Cerebellar cortex (tissue), 1 donor: ENCODE results near the gene SMIM33.
"Not testable (repeated sequence)": the region's sequence is repeated elsewhere in the genome, so short reads cannot be mapped to it uniquely, and the experiment has no call there.

Source experiments
- DNase-seq: peaks from one replicate; pipeline ENCODE4 v3.0.0-alpha.2; 2015; ENCODE audit warnings: low spot score

The SMIM33 gene

DNA sequence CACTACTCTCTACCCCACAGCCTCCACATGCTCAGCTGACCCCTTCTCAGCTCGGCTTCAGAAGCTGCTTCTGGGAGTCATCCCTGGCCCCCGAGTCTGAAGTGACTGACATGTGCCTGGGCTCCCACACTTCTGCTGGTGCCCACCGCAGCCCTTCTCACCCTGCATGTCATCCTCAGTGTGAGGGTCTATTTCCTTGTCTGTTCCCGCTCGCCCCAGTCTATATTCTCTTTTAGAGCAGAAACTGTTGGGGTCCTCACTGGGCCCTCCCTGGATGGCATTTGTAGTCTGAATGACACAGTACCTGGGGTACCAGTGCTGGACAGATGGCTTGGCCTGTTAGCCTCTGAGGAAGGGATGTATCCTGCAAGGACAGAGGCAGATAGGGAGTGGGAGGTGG is 13.6 kb upstream of the SMIM33 start:
- no peak for DNase-seq

DNA sequence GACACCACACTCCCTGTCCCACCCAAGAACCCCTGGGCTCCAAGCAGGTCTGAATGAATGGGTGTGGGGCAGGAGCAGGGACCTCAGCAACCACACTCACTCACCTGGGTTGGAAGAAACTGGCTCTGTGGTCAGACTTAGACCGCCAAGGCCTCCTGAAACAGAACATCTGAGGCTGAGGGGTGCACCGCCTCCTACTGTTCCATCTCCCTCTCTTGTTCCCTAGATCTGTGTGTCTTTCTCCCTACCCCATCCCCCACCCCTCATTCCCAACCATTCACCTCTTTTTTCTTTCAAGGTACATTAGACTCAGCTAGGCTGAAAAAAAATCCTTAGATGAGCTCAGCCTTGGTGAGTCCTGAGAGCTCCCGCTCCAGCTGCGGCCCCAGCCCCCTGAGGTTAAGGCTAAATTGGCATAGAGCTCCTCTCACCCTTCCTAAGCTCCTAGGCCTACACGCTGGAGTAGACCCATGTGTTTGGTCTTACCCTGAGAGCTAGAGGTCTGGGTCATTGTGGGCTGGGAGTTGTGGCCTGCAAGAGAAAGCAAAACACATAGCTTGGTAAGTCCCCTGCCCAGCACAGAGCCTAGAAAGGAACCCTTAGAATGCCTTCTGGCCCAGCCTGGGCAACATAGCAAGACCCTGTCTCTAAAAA is 13.0 kb upstream of the SMIM33 start:
- no peak for DNase-seq

DNA sequence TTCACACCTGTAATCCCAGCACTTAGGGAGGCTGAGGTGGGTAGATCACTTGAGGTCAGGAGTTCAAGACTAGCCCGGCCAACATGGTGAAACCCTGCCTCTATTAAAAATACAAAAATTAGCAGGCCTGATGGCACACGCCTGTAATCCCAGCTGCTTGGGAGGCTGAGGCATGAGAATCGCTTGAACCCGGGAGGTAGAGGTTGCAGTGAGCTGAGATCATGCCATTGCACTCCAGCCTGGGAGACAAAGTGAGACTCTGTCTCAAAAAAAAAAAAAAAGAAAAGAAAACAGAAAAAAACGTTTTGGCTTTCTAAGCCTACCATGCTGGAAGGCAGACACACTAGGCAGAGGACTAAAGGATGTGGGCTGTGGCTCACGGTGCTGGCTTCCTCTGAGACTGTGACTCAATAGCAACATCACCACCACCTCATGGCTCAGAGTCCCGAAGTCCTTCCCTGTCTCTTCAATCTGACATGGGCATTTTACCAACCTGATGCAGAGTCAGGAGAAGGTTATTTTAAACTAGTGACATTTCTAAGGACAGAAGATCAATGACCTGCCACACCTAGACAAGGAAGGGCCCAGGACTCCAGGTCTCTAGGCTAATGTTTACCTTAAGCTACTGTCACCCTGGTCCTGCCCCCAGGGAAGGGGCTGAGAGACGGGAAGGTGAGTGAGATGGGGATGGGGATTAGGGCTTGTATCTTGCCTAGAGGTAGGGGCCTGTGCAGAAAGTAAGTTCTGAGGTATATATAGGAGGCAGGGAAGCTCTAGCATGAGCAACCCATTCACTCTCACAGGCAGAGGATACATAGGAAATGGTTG is 12.0 kb upstream of the SMIM33 start:
- DNase-seq: no peak

DNA sequence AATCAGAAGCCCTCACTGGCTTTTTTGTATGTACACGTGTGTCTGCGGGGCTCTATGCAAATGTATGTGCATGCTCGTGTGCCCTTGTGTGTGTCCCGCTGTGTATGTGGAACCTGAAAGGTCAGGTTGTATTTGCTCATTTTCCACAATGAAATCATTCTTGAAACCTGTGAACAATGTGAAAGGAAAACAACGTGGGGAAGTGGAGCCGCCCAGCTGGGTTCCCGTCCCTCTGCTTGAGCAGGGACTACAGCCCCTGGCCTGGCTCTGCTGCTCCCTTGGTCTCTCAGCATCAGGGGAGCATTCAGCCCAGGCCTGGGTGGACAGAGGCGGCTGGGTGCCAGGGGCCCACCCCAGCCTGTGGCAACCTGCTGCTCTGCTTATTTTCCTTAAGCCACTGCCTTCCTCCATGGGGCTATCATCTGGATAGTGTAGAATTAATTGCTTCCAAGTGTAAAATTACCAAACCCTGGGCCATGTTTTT is 11.3 kb upstream of the SMIM33 start:
- no peak for DNase-seq

DNA sequence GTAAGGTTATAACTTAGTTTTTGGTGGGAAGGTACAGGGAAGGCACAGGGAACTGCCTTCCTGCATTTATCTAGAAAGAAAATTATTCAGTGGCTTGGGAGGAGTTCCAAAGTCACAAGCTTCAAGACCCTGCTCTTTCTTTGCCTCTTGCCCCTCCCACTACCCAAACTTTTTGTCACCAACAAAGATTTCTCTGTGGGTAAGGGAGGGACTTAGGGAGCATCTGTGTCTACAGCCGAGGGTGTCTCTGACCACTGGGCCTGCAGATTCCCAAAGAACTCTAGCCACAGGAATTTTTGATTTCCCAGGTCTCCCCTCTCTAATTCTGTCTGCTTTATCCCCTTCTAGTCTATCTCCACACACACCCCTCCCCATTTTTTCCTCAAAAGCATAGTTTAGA is 10.3 kb upstream of the SMIM33 start:
- DNase-seq: no peak

DNA sequence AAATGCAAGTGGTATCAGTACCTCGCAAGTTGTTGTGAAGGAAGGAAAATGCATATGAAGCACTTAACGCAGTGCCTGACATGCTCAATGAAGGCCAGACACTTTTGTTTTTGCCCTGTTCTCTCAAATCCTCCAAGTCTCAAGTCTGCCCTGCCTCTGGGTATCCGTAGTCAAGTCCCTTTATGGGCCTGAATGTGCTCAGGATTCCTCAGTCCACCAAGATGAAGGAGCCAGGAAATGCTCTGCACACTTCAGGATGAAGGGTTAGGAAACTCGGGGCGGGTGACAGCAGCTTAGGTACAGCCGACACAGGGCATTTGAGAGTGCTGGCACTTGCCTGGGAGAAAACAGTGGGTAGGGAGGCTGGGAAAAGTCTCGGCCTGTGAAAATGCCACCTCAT is 9.6 kb upstream of the SMIM33 start:
- no peak for DNase-seq

DNA sequence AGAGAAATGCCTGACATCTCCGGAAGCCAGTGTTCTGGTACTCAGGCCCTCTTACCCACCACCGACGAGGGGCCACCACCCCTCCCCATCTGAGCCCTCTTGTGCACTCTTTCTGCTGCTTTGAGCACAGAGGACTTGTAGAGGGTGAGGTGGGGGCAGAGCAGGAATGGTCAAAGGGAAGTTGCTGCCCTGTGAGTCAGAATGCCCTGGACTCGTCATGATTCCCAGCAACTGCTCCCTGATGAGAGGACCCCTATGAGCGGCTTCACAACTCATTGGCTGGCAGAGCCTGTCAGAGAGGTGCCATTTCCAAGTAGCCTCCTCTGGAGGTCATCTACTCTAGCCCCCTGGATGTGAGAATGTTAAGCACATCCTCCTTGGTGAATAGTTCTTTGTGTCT is 9.1 kb upstream of the SMIM33 start:
- DNase-seq: no peak

DNA sequence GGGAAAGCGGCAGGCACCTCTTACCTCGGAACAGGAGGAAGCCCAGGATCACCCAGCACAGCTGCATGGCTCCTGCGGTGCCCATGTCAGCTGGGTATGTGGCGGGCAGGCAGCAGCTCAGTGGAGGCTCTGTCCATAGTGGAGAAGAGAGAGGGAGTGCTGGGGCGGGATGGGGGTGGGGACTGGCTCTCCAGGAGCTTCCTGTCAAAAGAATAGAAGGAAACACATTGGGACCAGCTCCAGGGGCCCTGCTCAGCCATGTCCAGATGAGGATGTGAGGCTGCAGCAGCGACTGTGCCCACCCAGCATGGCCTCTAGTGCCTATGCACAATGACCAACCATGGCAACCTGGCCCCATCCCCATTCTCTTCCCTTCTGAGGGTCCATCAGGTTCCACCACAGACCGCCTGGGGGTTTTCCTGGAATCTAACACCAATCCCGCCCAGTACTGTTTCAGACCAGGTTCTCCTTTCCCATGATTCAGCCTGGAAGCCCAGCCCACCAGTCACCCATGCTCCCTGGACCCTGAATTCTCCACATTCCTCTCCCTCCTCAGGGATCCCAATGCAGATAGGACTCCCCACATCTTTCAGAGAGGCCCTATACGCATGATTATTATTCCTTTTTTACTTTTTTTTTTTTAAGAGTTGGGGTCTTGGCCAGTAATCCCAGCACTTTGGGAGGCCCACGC is 8.1 kb upstream of the SMIM33 start, which contains the start of gene ECSCR:
Gene ECSCR, minus strand, starts transcription at position 158 of the 691 bp plus-strand sequence. Its CDS starts 73 bp downstream, at position 85.
- DNase-seq: no peak

DNA sequence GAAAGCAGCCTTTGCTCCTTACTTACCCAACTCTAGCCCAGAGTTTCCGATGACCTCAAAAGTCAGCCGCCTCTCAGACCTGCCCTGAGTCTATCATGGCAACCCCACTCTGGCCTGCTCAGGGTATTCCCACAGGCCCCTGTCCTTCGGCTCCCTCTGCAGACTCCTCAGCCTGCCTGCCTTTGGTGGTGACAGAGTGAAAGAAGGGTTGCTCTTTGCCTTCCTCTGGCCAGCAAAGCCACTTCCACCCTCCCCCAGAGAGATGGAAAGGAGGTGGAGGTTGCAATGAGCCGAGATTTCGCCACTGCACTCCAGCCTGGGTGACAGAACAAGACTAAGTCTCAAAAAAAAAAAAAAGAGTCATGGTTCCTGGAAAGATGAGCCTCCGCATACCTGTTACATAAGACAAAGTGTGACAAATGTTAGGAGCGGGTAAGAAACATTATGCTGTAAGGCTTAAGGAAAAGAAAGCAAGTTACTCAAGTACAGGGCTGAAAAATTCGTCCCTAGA is 2.3 kb upstream of the SMIM33 start:
- peak; percentile 25 for DNase-seq

DNA sequence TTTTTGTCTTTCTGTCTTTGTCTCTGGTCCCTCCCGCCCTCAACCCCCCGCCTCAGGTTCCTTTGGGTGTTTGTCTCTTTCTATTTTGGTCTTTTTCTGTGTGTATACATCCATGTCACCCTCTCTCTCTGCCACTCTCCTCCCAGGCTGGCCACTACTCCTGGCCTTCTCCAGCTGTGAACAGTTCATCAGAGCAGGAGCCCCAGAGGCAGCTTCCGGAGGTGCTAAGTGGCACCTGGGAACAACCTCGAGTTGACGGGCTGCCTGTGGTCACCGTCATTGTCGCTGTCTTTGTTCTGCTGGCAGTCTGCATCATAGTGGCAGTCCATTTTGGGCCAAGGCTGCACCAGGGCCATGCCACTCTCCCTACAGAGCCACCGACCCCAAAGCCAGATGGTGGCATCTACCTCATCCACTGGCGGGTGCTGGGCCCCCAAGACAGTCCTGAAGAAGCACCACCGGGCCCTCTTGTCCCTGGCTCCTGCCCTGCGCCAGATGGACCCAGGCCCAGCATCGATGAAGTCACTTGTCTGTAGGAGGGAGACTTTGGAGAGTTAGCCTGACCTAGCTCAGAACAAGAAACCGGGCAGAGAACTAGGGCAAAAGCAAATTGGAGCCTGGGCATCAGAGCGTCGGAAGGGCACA is 1.7 kb downstream of the SMIM33 start:
- DNase-seq: no peak

DNA sequence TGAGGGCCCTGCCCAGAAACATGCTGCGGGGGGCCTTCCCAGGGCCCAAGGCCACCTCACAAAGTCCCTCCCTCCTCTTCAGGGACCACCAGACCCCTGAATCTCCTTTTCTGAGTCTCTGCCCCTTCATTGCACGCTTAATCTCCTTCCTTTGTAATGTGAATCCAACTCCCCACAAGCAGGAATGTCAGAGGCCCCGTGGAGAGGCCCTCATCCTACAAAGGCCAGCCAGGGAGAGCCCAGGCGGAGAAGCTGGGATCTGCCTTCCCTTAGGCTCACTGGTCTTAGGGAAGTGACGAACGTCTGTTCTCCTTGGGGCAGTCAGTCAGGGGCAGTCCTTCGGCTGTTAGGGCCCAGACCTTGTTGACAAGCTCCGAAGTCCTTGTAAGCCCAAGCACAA is 2.3 kb downstream of the SMIM33 start:
- DNase-seq: no peak

DNA sequence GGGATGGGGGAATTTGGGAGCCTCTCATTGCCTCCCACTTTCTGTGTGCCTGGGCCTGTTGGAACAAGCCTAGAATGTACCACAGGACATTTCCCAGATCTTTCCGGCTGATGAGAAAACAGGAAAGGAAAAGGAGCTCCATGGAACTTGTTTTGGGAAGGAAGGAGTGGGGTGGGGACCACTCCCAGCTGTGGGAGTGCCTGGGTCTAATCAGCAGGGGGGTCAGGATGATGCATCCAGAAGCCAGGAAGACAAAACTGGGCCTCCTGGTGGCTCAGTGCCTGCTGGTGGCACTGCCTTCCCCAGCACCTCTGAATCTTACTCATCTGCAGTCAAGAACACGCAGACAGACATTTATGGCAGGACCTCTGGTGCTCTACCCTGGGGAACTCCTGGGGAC is 2.8 kb downstream of the SMIM33 start:
- DNase-seq: no peak

DNA sequence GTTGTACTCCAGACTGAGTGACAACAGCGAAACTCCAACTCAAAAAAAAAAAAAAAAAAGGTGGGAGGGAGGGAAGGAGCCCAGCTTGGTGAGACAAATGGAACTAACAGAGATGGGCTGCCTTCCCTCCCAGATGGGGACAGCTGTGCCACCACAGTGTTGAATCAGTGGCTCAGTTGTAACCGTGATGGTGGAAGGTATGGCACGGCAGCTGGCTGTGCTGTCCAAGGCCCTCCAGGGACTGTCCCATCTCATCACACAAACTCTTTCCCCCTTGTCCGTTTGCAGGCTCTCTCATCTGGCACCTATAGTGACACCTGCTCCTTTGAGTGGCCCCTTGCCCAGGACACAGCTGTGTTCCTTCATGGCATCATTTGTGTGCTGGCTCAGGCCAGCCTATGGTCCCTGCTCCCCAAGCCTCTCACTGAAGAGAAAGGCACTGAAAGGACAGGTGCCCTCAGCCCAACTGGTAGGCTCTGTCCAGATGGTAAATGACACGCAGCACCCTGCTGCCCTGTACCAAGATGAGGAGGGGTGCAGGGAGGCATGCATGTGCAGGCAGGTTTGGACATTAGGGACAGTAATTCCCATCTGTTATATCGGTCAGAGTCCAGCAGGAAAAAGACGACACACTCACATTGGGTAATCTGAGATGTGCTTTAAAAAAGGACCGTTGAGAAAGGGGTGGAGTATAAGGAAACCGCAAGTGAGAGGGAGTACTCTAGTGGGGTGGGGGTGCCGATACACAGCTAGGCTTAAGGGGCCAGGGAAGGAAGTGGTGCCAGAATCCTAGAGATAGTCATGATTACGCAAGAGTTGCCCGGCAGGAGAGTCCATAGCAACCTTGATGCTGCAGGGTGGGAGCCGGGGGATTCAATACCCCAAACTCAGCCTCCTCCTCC is 4.3 kb downstream of the SMIM33 start:
- DNase-seq: peak; percentile 44

DNA sequence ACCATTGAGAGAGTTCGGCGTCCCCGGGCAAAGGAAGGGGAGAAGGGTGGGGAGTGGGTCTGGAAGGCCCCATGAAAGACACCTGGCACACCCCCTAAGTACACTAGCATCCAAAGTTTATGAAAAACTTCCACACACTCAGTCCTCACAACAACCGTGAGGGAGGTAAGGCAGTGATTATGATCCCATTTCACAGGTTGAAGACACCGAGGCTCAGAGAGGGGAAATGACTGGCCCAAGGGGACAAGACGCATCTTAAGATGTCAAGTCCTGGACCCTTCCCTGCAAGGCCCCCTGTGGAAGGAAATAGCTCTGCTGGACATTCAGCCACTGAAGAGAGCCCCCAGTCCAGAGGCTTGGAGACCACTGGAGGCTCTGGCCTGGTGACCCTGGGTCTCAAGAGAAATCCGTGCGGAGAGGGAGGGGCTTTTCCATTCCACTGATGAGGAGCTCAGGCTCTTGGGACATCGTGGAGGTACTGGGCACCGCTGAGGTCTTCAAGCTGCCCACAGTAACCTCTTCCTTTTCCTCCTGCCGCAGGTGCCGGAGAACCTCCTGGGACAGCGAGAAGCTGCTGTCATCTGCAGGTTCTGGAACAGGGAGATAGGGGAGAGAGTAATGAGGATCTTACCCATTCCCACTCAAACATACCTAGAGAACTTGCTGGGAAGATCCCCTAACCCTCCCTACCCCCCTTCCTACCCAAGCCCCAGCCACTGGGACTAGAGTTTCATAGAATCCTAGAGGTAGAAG is 5.2 kb downstream of the SMIM33 start:
- DNase-seq: no peak

DNA sequence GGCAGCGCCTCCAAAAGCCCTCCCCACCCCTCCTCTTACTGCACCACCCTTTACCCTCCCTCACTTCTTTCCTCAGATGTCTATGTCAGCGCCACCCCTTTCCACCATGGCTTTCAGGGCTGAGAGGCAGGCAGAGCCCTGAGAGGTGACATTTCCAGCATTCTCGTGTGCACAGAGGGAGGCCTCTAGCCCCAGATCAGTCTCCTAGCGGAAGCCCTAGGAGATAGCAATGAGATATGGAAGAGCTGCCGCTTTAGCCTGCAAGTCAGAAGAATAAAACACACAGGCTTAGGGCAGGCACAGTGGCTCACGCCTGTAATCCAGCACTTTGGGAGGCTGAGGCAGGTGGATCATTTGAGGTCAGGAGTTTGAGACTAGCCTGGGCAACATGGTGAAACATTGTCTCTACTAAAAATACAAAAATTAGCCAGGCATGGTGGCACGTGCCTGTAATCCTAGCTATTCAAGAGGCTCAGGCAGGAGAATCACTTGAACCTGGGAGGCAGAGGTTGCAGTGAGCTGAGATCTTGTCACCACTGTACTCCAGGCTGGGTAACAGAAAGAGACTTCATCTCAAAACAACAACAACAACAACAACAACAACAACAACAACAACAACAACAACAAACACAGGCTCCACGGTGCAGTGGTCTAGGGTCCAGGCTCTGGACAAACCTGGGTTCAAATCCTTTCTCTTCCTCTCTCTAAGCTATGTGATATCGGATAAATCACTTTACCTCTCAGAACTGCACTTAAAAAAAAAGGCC is 8.0 kb downstream of the SMIM33 start:
- DNase-seq: not testable (repeated sequence)

DNA sequence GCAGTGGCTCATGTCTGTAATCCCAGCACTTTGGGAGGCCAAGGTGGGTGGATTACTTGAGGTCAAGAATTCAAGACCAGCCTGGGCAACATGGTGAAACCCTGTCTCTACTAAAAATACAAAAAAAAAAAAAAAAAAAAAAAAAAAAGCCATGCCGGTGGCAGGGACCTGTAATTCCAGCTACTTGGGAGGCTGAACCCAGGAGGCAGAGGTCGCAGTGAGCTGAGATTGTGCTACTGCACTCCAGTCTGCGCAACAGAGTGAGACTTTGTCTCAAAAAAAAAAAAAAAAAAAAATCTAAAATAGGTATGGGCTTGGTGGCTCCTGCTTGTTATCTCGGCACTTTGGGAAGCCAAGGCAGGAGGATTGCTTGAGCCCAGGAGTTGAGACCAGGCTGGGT is 8.9 kb downstream of the SMIM33 start:
- not testable (repeated sequence) for DNase-seq

DNA sequence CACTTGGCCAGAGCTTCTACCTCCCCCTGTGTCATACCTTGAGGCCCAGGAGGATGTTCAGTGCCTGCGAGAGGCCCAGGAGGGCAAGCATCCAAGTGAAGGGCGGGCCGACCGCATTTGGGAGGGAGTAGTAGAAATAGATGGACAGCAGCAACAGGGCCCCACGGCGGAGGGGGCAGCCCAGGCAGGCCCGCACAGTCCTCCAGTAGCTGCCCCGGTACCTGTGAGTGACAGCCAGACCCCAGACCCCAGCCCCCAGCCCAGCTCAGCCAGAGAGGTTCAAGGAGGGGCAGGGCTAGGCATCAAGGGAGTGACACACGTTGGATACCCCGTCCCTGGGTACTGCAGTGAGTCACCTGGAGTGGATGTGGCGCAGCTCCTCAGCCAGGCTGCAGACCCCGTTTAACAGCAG is 10.3 kb downstream of the SMIM33 start:
- no peak for DNase-seq

DNA sequence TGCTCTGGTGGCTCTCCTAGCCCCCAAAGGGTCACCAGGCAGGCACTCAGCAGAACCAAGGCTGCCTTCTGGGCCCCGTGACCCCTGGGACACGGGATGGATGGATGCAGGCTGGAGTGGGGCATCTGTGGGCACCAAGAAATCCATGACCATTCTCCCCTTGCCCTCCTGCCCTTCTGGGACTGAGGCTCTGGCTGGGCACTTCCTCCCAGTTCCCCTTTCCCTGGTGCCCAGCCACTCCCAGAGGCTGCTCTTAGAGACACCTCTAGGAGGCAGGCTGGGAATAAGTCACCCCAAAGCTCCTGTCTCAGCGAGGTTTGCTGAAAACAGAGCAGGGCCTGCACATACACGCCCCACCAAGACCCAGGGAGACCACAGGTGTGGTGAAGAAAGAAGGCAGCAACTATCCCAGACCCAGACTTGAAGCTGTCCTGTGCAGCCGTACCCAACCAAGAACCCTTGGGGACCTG is 10.8 kb downstream of the SMIM33 start:
- peak; percentile 28 for DNase-seq
